K562 (cell line): ENCODE data around the gene RETSAT. TPM values are rescaled to one million over a fixed set of nuclear protein-coding genes. Genes with fewer than 3 reads are reported as not detected.
A peak's percentile ranks its signal among the peaks of the same experiment; 100 is the strongest.

Source experiments
- DIDO1 ChIP-seq: fragments of 450-650 bp; IDR thresholded peaks from 2 replicates; pipeline ENCODE4 v1.6.1; 2016; ENCODE audit warnings: low read depth, missing biosample characterization, missing genetic modification characterization
- KDM5B ChIP-seq: fragments of 200-600 bp; sonication (generic); IDR thresholded peaks from 2 replicates; pipeline ENCODE4 v1.6.1; 2012; ENCODE audit warnings: low read depth, mild to moderate bottlenecking, moderate library complexity, low read length, control low read depth, inconsistent platforms; ENCODE audit not compliant: insufficient replicate concordance
- TAF9B ChIP-seq: fragments of 450-650 bp; IDR thresholded peaks from 2 replicates; pipeline ENCODE4 v1.6.1; 2018; ENCODE audit warnings: mild to moderate bottlenecking; ENCODE audit not compliant: partially characterized antibody
- ZNF354B ChIP-seq: fragments of 250-450 bp; sonication (Bioruptor Pico); IDR thresholded peaks from 2 replicates; pipeline ENCODE4 v1.4.0; 2020
- polyA plus RNA-seq, 8 experiments: library from polyadenylated mRNA; depleted of rRNA in 4 of 8; stranded (reverse) in 5 of 8; unstranded in 3 of 8; fragments of >200 nt; fragmentation: Nextera tagmentation in 2 of 8; fragmentation: Illumina TruSeq in 1 of 8; extraction: Ambion mirVana in 2 of 8; extraction: Trizol in 1 of 8; gene quantifications; 2 replicates each; pipeline versions ENCODE4 v1.2.1 to v1.2.3, GENCODE V29; 2011 to 2014; ENCODE audit warnings: inconsistent platforms in 1 of 8, missing spikeins in 1 of 8
- total RNA-seq, 7 experiments: library from RNA; depleted of rRNA in 6 of 7; stranded (reverse); fragments of >200 nt in 6 of 7; fragmentation: Illumina TruSeq in 2 of 7; extraction: Trizol in 2 of 7; gene quantifications; 2 replicates each; pipeline versions ENCODE4 v1.2.1 to v1.2.3, GENCODE V29; 2011 to 2021; ENCODE audit warnings: low replicate concordance in 1 of 7
- TF ChIP-seq, protein P1 (sequence below): fragments of 200-600 bp; sonication (generic); IDR thresholded peaks from one replicate; pipeline ENCODE4 v1.6.1; 2012; ENCODE audit warnings: mild to moderate bottlenecking, low read depth, low read length, inconsistent platforms
- TF ChIP-seq, protein P2 (sequence below): sonication (generic); formaldehyde crosslinking; IDR thresholded peaks from 2 replicates; pipeline ENCODE4 v1.8.0; 2022; ENCODE audit warnings: mild to moderate bottlenecking, missing genetic modification reagents
- TF ChIP-seq, protein P3 (sequence below), 2 experiments: fragments of 450-650 bp; IDR thresholded peaks; 2 replicates each; pipeline ENCODE4 v1.6.1; 2016
- TF ChIP-seq, protein P4 (sequence below): sonication (generic); formaldehyde crosslinking; IDR thresholded peaks from 2 replicates; pipeline ENCODE4 v1.9.0; 2022; ENCODE audit warnings: mild to moderate bottlenecking, missing genetic modification reagents
- TF ChIP-seq, protein P5 (sequence below): fragments of 450-650 bp; IDR thresholded peaks from 2 replicates; pipeline ENCODE4 v1.6.1; 2016; ENCODE audit warnings: missing biosample characterization, missing genetic modification characterization

RETSAT gene
- total and polyA plus RNA-seq, 9 of the 15 experiments (the other 6 are each of a cell fraction or from before 2014, with no cell fraction given): 1.9 to 21.6 (median 16.5) TPM

DNA sequence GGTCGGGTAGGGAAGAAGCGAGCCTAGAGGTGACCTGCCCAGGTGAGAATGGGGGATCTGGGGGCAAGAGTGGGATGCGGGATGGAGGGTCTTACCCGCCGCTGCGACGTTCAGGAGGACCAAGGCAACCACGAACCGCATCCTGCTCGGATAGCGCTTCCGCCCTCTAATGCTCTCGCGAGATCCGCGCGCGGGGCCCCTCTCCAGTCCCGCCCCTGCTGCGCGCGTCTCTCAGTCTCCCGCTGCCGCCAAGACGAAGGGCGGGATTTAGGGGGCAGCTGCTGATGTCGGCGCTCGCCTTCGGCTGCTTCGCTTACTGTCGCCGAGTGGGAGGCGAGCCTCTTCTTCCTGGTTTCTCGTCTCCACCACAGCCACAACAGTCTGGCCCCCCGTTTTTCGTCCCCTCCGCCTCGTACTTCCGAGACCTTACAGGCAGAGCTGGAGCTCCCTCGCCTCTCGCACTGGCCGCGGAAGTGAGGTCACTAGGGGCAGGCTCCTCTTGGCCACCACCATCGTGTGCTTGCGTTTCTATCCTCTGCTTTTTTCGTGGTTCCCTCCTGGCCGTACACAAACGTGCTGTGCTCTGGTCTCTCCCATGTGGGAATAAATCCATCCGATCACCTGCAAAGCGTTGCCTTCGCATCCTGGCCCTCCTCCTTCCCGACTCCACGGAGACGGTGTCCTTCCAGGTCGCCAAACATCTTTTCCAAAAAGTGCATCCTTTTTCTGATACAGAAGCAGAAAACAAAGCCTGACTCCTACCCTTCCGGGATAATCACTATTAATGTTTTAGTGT is 26.3 kb downstream of the RETSAT start, which contains the start of gene TGOLN2 (continued):
- TF ChIP-seq, protein P1, sequence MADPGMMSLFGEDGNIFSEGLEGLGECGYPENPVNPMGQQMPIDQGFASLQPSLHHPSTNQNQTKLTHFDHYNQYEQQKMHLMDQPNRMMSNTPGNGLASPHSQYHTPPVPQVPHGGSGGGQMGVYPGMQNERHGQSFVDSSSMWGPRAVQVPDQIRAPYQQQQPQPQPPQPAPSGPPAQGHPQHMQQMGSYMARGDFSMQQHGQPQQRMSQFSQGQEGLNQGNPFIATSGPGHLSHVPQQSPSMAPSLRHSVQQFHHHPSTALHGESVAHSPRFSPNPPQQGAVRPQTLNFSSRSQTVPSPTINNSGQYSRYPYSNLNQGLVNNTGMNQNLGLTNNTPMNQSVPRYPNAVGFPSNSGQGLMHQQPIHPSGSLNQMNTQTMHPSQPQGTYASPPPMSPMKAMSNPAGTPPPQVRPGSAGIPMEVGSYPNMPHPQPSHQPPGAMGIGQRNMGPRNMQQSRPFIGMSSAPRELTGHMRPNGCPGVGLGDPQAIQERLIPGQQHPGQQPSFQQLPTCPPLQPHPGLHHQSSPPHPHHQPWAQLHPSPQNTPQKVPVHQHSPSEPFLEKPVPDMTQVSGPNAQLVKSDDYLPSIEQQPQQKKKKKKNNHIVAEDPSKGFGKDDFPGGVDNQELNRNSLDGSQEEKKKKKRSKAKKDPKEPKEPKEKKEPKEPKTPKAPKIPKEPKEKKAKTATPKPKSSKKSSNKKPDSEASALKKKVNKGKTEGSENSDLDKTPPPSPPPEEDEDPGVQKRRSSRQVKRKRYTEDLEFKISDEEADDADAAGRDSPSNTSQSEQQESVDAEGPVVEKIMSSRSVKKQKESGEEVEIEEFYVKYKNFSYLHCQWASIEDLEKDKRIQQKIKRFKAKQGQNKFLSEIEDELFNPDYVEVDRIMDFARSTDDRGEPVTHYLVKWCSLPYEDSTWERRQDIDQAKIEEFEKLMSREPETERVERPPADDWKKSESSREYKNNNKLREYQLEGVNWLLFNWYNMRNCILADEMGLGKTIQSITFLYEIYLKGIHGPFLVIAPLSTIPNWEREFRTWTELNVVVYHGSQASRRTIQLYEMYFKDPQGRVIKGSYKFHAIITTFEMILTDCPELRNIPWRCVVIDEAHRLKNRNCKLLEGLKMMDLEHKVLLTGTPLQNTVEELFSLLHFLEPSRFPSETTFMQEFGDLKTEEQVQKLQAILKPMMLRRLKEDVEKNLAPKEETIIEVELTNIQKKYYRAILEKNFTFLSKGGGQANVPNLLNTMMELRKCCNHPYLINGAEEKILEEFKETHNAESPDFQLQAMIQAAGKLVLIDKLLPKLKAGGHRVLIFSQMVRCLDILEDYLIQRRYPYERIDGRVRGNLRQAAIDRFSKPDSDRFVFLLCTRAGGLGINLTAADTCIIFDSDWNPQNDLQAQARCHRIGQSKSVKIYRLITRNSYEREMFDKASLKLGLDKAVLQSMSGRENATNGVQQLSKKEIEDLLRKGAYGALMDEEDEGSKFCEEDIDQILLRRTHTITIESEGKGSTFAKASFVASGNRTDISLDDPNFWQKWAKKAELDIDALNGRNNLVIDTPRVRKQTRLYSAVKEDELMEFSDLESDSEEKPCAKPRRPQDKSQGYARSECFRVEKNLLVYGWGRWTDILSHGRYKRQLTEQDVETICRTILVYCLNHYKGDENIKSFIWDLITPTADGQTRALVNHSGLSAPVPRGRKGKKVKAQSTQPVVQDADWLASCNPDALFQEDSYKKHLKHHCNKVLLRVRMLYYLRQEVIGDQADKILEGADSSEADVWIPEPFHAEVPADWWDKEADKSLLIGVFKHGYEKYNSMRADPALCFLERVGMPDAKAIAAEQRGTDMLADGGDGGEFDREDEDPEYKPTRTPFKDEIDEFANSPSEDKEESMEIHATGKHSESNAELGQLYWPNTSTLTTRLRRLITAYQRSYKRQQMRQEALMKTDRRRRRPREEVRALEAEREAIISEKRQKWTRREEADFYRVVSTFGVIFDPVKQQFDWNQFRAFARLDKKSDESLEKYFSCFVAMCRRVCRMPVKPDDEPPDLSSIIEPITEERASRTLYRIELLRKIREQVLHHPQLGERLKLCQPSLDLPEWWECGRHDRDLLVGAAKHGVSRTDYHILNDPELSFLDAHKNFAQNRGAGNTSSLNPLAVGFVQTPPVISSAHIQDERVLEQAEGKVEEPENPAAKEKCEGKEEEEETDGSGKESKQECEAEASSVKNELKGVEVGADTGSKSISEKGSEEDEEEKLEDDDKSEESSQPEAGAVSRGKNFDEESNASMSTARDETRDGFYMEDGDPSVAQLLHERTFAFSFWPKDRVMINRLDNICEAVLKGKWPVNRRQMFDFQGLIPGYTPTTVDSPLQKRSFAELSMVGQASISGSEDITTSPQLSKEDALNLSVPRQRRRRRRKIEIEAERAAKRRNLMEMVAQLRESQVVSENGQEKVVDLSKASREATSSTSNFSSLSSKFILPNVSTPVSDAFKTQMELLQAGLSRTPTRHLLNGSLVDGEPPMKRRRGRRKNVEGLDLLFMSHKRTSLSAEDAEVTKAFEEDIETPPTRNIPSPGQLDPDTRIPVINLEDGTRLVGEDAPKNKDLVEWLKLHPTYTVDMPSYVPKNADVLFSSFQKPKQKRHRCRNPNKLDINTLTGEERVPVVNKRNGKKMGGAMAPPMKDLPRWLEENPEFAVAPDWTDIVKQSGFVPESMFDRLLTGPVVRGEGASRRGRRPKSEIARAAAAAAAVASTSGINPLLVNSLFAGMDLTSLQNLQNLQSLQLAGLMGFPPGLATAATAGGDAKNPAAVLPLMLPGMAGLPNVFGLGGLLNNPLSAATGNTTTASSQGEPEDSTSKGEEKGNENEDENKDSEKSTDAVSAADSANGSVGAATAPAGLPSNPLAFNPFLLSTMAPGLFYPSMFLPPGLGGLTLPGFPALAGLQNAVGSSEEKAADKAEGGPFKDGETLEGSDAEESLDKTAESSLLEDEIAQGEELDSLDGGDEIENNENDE: no peak
- TF ChIP-seq TAF9B (peak; percentile 90), ZNF354B (CRISPR knock-in tag) (no peak), DIDO1 (tag) (peak; percentile 34; the same call in 1 of the 2 replicates), KDM5B (peak; percentile 96)
- TF ChIP-seq, protein P2, sequence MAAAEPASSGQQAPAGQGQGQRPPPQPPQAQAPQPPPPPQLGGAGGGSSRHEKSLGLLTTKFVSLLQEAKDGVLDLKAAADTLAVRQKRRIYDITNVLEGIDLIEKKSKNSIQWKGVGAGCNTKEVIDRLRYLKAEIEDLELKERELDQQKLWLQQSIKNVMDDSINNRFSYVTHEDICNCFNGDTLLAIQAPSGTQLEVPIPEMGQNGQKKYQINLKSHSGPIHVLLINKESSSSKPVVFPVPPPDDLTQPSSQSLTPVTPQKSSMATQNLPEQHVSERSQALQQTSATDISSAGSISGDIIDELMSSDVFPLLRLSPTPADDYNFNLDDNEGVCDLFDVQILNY: peak; percentile 80; the same call in 1 of the 2 replicates
- TF ChIP-seq, protein P3, sequence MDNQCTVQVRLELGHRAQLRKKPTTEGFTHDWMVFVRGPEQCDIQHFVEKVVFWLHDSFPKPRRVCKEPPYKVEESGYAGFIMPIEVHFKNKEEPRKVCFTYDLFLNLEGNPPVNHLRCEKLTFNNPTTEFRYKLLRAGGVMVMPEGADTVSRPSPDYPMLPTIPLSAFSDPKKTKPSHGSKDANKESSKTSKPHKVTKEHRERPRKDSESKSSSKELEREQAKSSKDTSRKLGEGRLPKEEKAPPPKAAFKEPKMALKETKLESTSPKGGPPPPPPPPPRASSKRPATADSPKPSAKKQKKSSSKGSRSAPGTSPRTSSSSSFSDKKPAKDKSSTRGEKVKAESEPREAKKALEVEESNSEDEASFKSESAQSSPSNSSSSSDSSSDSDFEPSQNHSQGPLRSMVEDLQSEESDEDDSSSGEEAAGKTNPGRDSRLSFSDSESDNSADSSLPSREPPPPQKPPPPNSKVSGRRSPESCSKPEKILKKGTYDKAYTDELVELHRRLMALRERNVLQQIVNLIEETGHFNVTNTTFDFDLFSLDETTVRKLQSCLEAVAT (IDR thresholded peaks at IDR 0.05): peak; percentile 29 to 57; a peak in 2 of 4 replicates
- TF ChIP-seq, protein P4, sequence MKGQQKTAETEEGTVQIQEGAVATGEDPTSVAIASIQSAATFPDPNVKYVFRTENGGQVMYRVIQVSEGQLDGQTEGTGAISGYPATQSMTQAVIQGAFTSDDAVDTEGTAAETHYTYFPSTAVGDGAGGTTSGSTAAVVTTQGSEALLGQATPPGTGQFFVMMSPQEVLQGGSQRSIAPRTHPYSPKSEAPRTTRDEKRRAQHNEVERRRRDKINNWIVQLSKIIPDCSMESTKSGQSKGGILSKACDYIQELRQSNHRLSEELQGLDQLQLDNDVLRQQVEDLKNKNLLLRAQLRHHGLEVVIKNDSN (CRISPR knock-in tag): peak; percentile 10; the same call in 1 of the 2 replicates
- TF ChIP-seq, protein P5, sequence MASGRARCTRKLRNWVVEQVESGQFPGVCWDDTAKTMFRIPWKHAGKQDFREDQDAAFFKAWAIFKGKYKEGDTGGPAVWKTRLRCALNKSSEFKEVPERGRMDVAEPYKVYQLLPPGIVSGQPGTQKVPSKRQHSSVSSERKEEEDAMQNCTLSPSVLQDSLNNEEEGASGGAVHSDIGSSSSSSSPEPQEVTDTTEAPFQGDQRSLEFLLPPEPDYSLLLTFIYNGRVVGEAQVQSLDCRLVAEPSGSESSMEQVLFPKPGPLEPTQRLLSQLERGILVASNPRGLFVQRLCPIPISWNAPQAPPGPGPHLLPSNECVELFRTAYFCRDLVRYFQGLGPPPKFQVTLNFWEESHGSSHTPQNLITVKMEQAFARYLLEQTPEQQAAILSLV (tag): 0 out of 2 replicates have a peak, but pooled peaks have one; percentile 45
